OCI-LY7 (cell line): ENCODE data around the gene EYS.

Experiments
- EZH2phosphoT487 ChIP-seq: fragments of 200-600 bp; sonication (generic); IDR thresholded peaks from 2 replicates; pipeline ENCODE4 v1.6.1; 2018; ENCODE audit warnings: low read depth, borderline replicate concordance, mild to moderate bottlenecking, mixed run types, antibody characterized with exemption, low read length, moderate library complexity, mixed read lengths
- TF ChIP-seq, protein P1 (sequence below): fragments of 200-600 bp; sonication (generic); conservative IDR thresholded peaks from 2 replicates; pipeline ENCODE4 v1.5.1; 2014; ENCODE audit warnings: mild to moderate bottlenecking, antibody characterized with exemption, low read length, moderate library complexity, mixed read lengths

DNA sequence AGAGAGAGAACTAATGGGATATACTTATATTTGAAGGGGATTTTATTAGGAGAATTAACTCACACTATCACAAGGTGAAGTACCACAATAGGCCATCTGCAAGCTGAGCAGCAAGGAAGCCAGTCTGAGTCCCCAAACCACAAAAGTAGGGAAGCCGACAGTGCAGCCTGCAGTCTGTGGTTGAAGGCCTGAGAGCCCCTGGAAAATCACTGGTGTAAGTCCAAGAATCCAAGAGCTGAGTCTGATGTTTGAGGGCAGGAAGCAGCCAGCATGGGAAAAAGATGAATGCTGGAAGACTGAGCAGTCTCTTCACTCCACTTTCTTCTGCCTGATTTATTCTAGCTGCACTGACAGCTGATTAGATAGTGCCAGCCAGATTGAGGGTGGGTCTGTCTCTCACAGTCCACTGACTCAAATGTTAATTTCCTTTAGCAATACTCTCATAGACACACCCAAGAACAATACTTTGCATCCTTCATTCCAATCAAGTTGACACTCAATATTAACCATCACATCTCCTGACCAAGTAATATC, 1247.5 kb downstream of the EYS start:
- TF ChIP-seq, protein P1, sequence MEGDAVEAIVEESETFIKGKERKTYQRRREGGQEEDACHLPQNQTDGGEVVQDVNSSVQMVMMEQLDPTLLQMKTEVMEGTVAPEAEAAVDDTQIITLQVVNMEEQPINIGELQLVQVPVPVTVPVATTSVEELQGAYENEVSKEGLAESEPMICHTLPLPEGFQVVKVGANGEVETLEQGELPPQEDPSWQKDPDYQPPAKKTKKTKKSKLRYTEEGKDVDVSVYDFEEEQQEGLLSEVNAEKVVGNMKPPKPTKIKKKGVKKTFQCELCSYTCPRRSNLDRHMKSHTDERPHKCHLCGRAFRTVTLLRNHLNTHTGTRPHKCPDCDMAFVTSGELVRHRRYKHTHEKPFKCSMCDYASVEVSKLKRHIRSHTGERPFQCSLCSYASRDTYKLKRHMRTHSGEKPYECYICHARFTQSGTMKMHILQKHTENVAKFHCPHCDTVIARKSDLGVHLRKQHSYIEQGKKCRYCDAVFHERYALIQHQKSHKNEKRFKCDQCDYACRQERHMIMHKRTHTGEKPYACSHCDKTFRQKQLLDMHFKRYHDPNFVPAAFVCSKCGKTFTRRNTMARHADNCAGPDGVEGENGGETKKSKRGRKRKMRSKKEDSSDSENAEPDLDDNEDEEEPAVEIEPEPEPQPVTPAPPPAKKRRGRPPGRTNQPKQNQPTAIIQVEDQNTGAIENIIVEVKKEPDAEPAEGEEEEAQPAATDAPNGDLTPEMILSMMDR: no peak
- no peak for TF ChIP-seq EZH2phosphoT487
